Panc1 (cell line): Measurements from ENCODE around the gene ADK.

Experiments used
- POLR2AphosphoS5 ChIP-seq: IDR thresholded peaks from 2 replicates; pipeline ENCODE4 v1.6.1; 2012; ENCODE audit warnings: mild to moderate bottlenecking, low read depth, low read length, moderate library complexity
- TCF7L2 ChIP-seq: IDR thresholded peaks from 2 replicates; pipeline ENCODE4 v1.6.1; 2011; ENCODE audit warnings: mild to moderate bottlenecking, low read depth, low read length, inconsistent platforms
- TF ChIP-seq, protein P1 (sequence below): fragments of 450-650 bp; IDR thresholded peaks from 2 replicates; pipeline ENCODE4 v1.5.1; 2017; ENCODE audit warnings: mild to moderate bottlenecking

DNA sequence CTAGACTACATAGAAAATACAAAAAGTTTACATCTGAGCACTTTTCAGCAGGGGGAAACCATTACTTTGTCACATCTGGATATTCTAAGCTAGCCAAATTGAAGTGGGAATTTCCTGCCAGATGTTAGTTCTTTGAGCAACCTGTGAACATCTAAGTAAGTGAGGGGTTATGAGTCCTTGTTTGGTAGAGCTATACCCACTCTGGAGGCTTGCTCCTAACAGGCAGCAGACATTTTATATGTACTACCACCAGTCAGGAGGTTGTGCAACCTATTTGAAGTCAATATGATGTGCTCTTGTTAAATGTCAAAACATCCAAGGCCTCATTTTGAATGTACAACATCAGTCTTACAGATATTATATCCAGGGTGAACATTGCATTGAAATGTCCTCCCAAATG is 532.0 kb downstream of the ADK start:
- TF ChIP-seq, protein P1, sequence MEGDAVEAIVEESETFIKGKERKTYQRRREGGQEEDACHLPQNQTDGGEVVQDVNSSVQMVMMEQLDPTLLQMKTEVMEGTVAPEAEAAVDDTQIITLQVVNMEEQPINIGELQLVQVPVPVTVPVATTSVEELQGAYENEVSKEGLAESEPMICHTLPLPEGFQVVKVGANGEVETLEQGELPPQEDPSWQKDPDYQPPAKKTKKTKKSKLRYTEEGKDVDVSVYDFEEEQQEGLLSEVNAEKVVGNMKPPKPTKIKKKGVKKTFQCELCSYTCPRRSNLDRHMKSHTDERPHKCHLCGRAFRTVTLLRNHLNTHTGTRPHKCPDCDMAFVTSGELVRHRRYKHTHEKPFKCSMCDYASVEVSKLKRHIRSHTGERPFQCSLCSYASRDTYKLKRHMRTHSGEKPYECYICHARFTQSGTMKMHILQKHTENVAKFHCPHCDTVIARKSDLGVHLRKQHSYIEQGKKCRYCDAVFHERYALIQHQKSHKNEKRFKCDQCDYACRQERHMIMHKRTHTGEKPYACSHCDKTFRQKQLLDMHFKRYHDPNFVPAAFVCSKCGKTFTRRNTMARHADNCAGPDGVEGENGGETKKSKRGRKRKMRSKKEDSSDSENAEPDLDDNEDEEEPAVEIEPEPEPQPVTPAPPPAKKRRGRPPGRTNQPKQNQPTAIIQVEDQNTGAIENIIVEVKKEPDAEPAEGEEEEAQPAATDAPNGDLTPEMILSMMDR = no peak
- no peak for TF ChIP-seq TCF7L2
- TF ChIP-seq POLR2AphosphoS5 = no peak
